Psoas muscle (tissue), 8 donors: ENCODE results near the gene OSBPL9. TPM values are rescaled to one million over a fixed set of nuclear protein-coding genes. Genes with fewer than 3 reads are reported as not detected.

Experiments
- ATAC-seq, 4 donors: fragments of 200-7000 bp; cut with Tn5 transposase; one replicate each; pipeline ENCODE4 v1.9.1; 2020; ENCODE audit warnings: moderate library complexity in 3 of 4, mild to moderate bottlenecking in 2 of 4
- DNase-seq, 2 donors: peaks; one replicate each; pipeline ENCODE4 v3.0.0-alpha.2; 2020
- H3K27ac ChIP-seq: fragments of 200-600 bp; one replicate; pipeline ENCODE4 v1.8.0; 2022
- H3K27me3 ChIP-seq, 3 donors: fragments of 200-600 bp in 1 of 3; one replicate each; pipeline versions ENCODE4 v1.6.1 to v1.8.0; 2013 to 2022; ENCODE audit warnings: low read length in 2 of 3, mild to moderate bottlenecking in 2 of 3, moderate library complexity in 1 of 3; ENCODE audit not compliant: insufficient read depth in 3 of 3
- H3K36me3 ChIP-seq, 2 donors: fragments of 200-600 bp in 1 of 2; one replicate each; pipeline versions ENCODE4 v1.6.1 to v1.8.0; 2013 to 2022; ENCODE audit warnings: low read depth in 1 of 2, mild to moderate bottlenecking in 1 of 2, moderate library complexity in 1 of 2; ENCODE audit not compliant: insufficient read depth in 1 of 2
- H3K4me1 ChIP-seq: fragments of 200-600 bp; one replicate; pipeline ENCODE4 v1.8.0; 2022
- H3K4me3 ChIP-seq: fragments of 200-600 bp; one replicate; pipeline ENCODE4 v1.8.0; 2022; ENCODE audit warnings: mild to moderate bottlenecking
- H3K9me3 ChIP-seq: fragments of 200-600 bp; one replicate; pipeline ENCODE4 v1.8.0; 2022
- CTCF ChIP-seq: fragments of 200-600 bp; IDR thresholded peaks from one replicate; pipeline ENCODE4 v1.8.0; 2022; ENCODE audit warnings: antibody characterized with exemption
- WGBS, 3 donors: extraction: QIAGEN DNeasy Blood & Tissue Kit; methylation state at CpG; one replicate each; pipeline versions ENCODE4 v1.1.6 to v1.1.7; 2013; 5-methylcytosine and 5-hydroxymethylcytosine counted together
- intact Hi-C, 2 donors: fragments of 100-400 bp; cut with DNase I; formaldehyde crosslinking; loops; one replicate each; pipeline versions ENCODE4 v1.11.0 to v1.14.2; 2022
- polyA plus RNA-seq, 3 donors: library from polyadenylated mRNA; stranded (reverse); fragments of 200-250 nt; gene quantifications; one replicate each; pipeline ENCODE4 v1.2.3, GENCODE V29; 2013
- total RNA-seq, 4 donors: library from RNA; stranded (reverse); fragmentation: NEBNext Ultra II Directional in 2 of 4; extraction: Animal tissue kit (Norgen Biotek cat#: 25700) in 2 of 4; gene quantifications; one replicate each; pipeline versions ENCODE4 v1.2.1 to v1.2.4, GENCODE V29; 2021 to 2023
- donor health status: healthy with polysubstance abuse.
- donor health status: DM: no; HTN: no; CAD: no; lungs with moderate emphysema.
- donor health status: Bipolar disorder and iron deficiency.
- donor health status: healthy.
- donor health status: DM: yes; HTN: yes; CAD: no.
- donor health status: DM: no; HTN: no; CAD: no.
- donor health status: DM: no; HTN: no; CAD: no.
- donor health status: DM: yes; HTN: yes; CAD: no.

The OSBPL9 gene
- total and polyA plus RNA-seq, 7 donors: 15.6 to 141 (median 60.6) TPM

- WGBS, 3 donors: 59 to 74% (median 60%) methylated on average over 7 of the region's 7 CpGs
- intact Hi-C loops: loop anchor here in 1 of 2 donors (5.0 kb wide), 1 partner anchor 37 kb away; no protein-coding TSS in a partner anchor
- Histone ChIP-seq H3K4me3 (no peak overlapping the region), H3K36me3 (no peaks in the 10 kb centered on the region), H3K9me3 (no peaks in the 10 kb centered on the region), H3K27me3 (no peaks in the 10 kb centered on the region), H3K27ac (peak overlapping the region; percentile 79), H3K4me1 (peaks cover 83% of the 10 kb centered on the region)
- ATAC-seq (no peak), DNase-seq (no peak)
- TF ChIP-seq CTCF: no peak
These were observed 117.1 kb downstream of the OSBPL9 start for GRCh38 chr1:51733793-51734522.

GRCh38 chr1:51734896-51735745 lies 118.2 kb downstream of the OSBPL9 start:
- H3K9me3 ChIP-seq: no peaks in the 10 kb centered on the region
- H3K36me3 ChIP-seq: no peaks in the 10 kb centered on the region
- intact Hi-C loops: loop anchor here in 1 of 2 donors (5.0 kb wide), 2 partner anchors 38 to 118 kb away; partner anchors contain the start of gene OSBPL9
- DNase-seq (no peak), ATAC-seq (no peak)
- TF ChIP-seq CTCF: no peak
- peaks cover 78% of the 10 kb centered on the region for H3K4me1 ChIP-seq
- H3K27ac ChIP-seq: peak overlapping the region; percentile 79
- WGBS, 3 donors: 37 to 65% (median 43%) methylated on average over 7 of the region's 7 CpGs
- H3K27me3 ChIP-seq: no peaks in the 10 kb centered on the region
- H3K4me3 ChIP-seq: no peak overlapping the region

DNA sequence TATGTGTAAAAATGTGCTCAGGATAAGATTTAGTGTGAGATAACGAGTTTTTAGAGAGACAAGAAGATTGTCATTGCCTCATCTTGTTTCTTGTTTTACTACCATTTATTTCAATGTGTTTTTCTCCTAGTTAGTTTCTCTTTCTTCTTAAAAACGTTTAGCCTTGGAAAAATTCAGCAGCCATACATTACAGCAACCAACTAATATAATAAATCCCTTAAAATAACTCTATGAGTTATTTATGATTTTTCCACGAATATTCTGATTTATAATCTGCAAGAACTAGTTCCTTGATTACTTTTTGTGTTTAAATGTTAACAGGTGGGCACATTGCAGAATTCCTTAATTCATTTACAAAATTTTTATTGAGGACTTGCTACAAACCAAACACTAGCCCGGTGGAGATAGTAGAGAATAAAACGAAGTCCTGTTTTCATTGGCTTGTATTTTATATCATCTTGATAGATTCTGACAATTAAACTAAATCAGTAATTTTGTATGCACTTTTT lies 118.9 kb downstream of the OSBPL9 start:
- no peaks in the 10 kb centered on the region for H3K27me3 ChIP-seq
- ATAC-seq (no peak), DNase-seq (no peak)
- peaks cover 76% of the 10 kb centered on the region for H3K4me1 ChIP-seq
- intact Hi-C loops: loop anchor here in 1 of 2 donors (5.0 kb wide), 1 partner anchor 118 kb away; the partner anchor contains the start of gene OSBPL9
- H3K4me3 ChIP-seq: no peak overlapping the region
- peak overlapping the region; percentile 79 for H3K27ac ChIP-seq
- TF ChIP-seq CTCF: no peak
- WGBS, 3 donors: 63 to 71% (median 69%) methylated on average over 5 of the region's 5 CpGs
- H3K36me3 ChIP-seq: no peaks in the 10 kb centered on the region
- H3K9me3 ChIP-seq: no peaks in the 10 kb centered on the region

GRCh38 chr1:51736702-51737101 lies 119.8 kb downstream of the OSBPL9 start:
- intact Hi-C loops: loop anchor here in 1 of 2 donors (5.0 kb wide), 1 partner anchor 119 kb away; the partner anchor contains the start of gene OSBPL9
- Histone ChIP-seq H3K27me3 (no peaks in the 10 kb centered on the region), H3K4me3 (peak overlapping the region; percentile 13), H3K27ac (peak overlapping the region; percentile 79), H3K4me1 (peaks cover 78% of the 10 kb centered on the region), H3K9me3 (no peaks in the 10 kb centered on the region), H3K36me3 (no peaks in the 10 kb centered on the region)
- TF ChIP-seq CTCF: no peak
- no peak for DNase-seq
- peak; percentile 70 to 83 (median 80) for ATAC-seq
